GM12892 (cell line): ENCODE data around the gene CCDC134.
A peak's percentile ranks its signal among the peaks of the same experiment; 100 is the strongest.
"Not testable (repeated sequence)": the region's sequence is repeated elsewhere in the genome, so short reads cannot be mapped to it uniquely, and the experiment has no call there.

Experiments used
- DNase-seq: peaks from one replicate; pipeline ENCODE4 v3.0.0; 2011; ENCODE audit not compliant: insufficient read length
- FAIRE-seq: peaks from 2 replicates; lab custom pipeline; 2011; peaks lifted over from hg19 to GRCh38; lab: Jason Lieb, UNC
- POLR2A ChIP-seq: IDR thresholded peaks from 2 replicates; pipeline ENCODE4 v1.6.1; 2011; ENCODE audit warnings: low read depth, low read length, control low read depth
- POLR2AphosphoS5 ChIP-seq: IDR thresholded peaks from 2 replicates; pipeline ENCODE4 v1.6.1; 2011; ENCODE audit warnings: low read depth, low read length, control low read depth
- TAF1 ChIP-seq: IDR thresholded peaks from 2 replicates; pipeline ENCODE4 v1.6.1; 2011; ENCODE audit warnings: low read depth, mild to moderate bottlenecking, control low read depth, low read length, borderline replicate concordance

Gene CCDC134

GRCh38 chr22:41830174-41830573, 29.7 kb downstream of the CCDC134 start:
- DNase-seq = no peak
- FAIRE-seq = no peak
- TF ChIP-seq POLR2AphosphoS5 (no peak), POLR2A (0 out of 2 replicates have a peak, but pooled peaks have one; percentile 18)

- FAIRE-seq (no peak), DNase-seq (no peak)
- TF ChIP-seq POLR2AphosphoS5 (no peak), TAF1 (no peak), POLR2A (no peak)
Measured at GRCh38 chr22:41831383-41831782, 30.9 kb downstream of the CCDC134 start.

GRCh38 chr22:41831828-41832552, 31.5 kb downstream of the CCDC134 start:
- FAIRE-seq = peak; percentile 80

GRCh38 chr22:41832553-41833368, 32.3 kb downstream of the CCDC134 start, which contains the start of gene SREBF2:
TSS of gene SREBF2 (plus strand) at chr22:41833105. CDS start at chr22:41833271, 166 bp downstream.
- peak; percentile 100 for FAIRE-seq
- TF ChIP-seq POLR2AphosphoS5 = peak; percentile 88
- TF ChIP-seq POLR2A = peak; percentile 89
- TF ChIP-seq TAF1 = peak; percentile 80
- peak; percentile 94 for DNase-seq

More at GRCh38 chr22:41831828-41832552, 31.5 kb downstream of the CCDC134 start:
- no peak for DNase-seq
- TF ChIP-seq TAF1 (no peak), POLR2A (no peak), POLR2AphosphoS5 (no peak)

GRCh38 chr22:41833369-41834004, 33.0 kb downstream of the CCDC134 start:
- peak; percentile 42 for DNase-seq
- peak; percentile 64 for FAIRE-seq
- no peak for TF ChIP-seq POLR2AphosphoS5
- 0 out of 2 replicates have a peak, but pooled peaks have one; percentile 5 for TF ChIP-seq TAF1

GRCh38 chr22:41834005-41834944, 33.8 kb downstream of the CCDC134 start:
- peak; percentile 81 for FAIRE-seq
- TF ChIP-seq POLR2A = no peak
- no peak for TF ChIP-seq TAF1
- no peak for TF ChIP-seq POLR2AphosphoS5
- no peak for DNase-seq

- not testable (repeated sequence) for DNase-seq, FAIRE-seq
Measured at GRCh38 chr22:41835462-41835861, 35.0 kb downstream of the CCDC134 start.

GRCh38 chr22:41836551-41836950, 36.1 kb downstream of the CCDC134 start:
- DNase-seq = no peak
- TF ChIP-seq POLR2A (no peak), POLR2AphosphoS5 (0 out of 2 replicates have a peak, but pooled peaks have one; percentile 45)
- no peak for FAIRE-seq

- FAIRE-seq = peak; percentile 17
- DNase-seq = no peak
- TF ChIP-seq TAF1 = no peak
- TF ChIP-seq POLR2AphosphoS5 = no peak; the same call in none of the 2 replicates
- 0 out of 2 replicates have a peak, but pooled peaks have one; percentile 15 for TF ChIP-seq POLR2A
Measured at GRCh38 chr22:41838842-41839618, 38.6 kb downstream of the CCDC134 start.

GRCh38 chr22:41840216-41840615, 39.7 kb downstream of the CCDC134 start:
- DNase-seq = no peak
- FAIRE-seq = no peak
- TF ChIP-seq POLR2AphosphoS5 (no peak), TAF1 (no peak), POLR2A (no peak)

GRCh38 chr22:41841085-41841712, 40.7 kb downstream of the CCDC134 start:
- no peak for DNase-seq
- no peak for TF ChIP-seq POLR2A
- no peak for TF ChIP-seq POLR2AphosphoS5
- TF ChIP-seq TAF1 = no peak
- no peak for FAIRE-seq
